HG03354 (cell line): ENCODE measurements around the gene KCTD10.

ENCODE experiments used
- ATAC-seq: cut with Tn5 transposase; IDR thresholded peaks from one replicate; pipeline ENCODE4 v1.9.1; 2021; ENCODE audit warnings: mild to moderate bottlenecking; ENCODE audit not compliant: unreplicated experiment, poor library complexity, severe bottlenecking

The KCTD10 gene

GRCh38 chr12:109496306-109496705 lies 19.2 kb upstream of the KCTD10 start:
- ATAC-seq, result no peak

GRCh38 chr12:109495012-109495411 lies 17.9 kb upstream of the KCTD10 start:
- ATAC-seq, result no peak

- ATAC-seq, result no peak
Observed at GRCh38 chr12:109494348-109494881, 17.3 kb upstream of the KCTD10 start.

GRCh38 chr12:109493938-109494337 lies 16.8 kb upstream of the KCTD10 start:
- ATAC-seq, result no peak

- no peak for ATAC-seq
Observed at GRCh38 chr12:109493090-109493489, 16.0 kb upstream of the KCTD10 start.

GRCh38 chr12:109492371-109492770 lies 15.3 kb upstream of the KCTD10 start:
- no peak for ATAC-seq

- ATAC-seq, result no peak
Observed at GRCh38 chr12:109491671-109492070, 14.6 kb upstream of the KCTD10 start.

- no peak for ATAC-seq
Observed at GRCh38 chr12:109489955-109490565, 13.0 kb upstream of the KCTD10 start.

- ATAC-seq, result no peak
Observed at GRCh38 chr12:109489016-109489954, 12.2 kb upstream of the KCTD10 start.

GRCh38 chr12:109488051-109488665 lies 11.1 kb upstream of the KCTD10 start:
- ATAC-seq, result no peak

GRCh38 chr12:109487181-109488050 lies 10.3 kb upstream of the KCTD10 start:
- ATAC-seq, result no peak

GRCh38 chr12:109485201-109485600 lies 8.1 kb upstream of the KCTD10 start:
- no peak for ATAC-seq

GRCh38 chr12:109483346-109483745 lies 6.2 kb upstream of the KCTD10 start:
- no peak for ATAC-seq

GRCh38 chr12:109482894-109483293 lies 5.8 kb upstream of the KCTD10 start:
- no peak for ATAC-seq

- ATAC-seq, result no peak
Observed at GRCh38 chr12:109482491-109482890, 5.4 kb upstream of the KCTD10 start.

- no peak for ATAC-seq
Observed at GRCh38 chr12:109481863-109482262, 4.8 kb upstream of the KCTD10 start.

- ATAC-seq, result no peak
Observed at GRCh38 chr12:109480356-109480755, 3.3 kb upstream of the KCTD10 start.

GRCh38 chr12:109479761-109480160 lies 2.7 kb upstream of the KCTD10 start:
- ATAC-seq, result no peak

GRCh38 chr12:109477963-109478315 lies 839 bp upstream of the KCTD10 start:
- no peak for ATAC-seq

- ATAC-seq, result no peak
Observed at GRCh38 chr12:109476807-109477184, 304 bp downstream of the KCTD10 start.
